GM23338 (cell line): ENCODE data around the gene AP3S1. TPM values are rescaled to one million over a fixed set of nuclear protein-coding genes. Genes with fewer than 3 reads are reported as not detected.
A peak's percentile ranks its signal among the peaks of the same experiment; 100 is the strongest.

Experiments used
- ATAC-seq: fragments of 200-7000 bp; cut with Tn5 transposase; 3 replicates; pipeline ENCODE4 v1.9.1; 2020
- DNase-seq: peaks from one replicate; pipeline ENCODE4 v3.0.0-alpha.2; 2015; ENCODE audit warnings: low spot score
- H2AFZ ChIP-seq: fragments of 200-600 bp; sonication (generic); 2 replicates; pipeline ENCODE4 v1.8.0; 2016; ENCODE audit warnings: antibody characterized with exemption, mild to moderate bottlenecking, moderate library complexity
- H3F3A ChIP-seq: fragments of 200-600 bp; sonication (generic); replicated peaks from 2 replicates; pipeline ENCODE4 v1.8.0; 2017; ENCODE audit warnings: antibody characterized with exemption, mixed run types, low read depth
- H3K27ac ChIP-seq: fragments of 200-600 bp; sonication (generic); 2 replicates; pipeline ENCODE4 v1.6.1; 2016; ENCODE audit warnings: low read depth
- H3K27me3 ChIP-seq: fragments of 200-600 bp; sonication (generic); 2 replicates; pipeline ENCODE4 v1.8.0; 2016; ENCODE audit warnings: mild to moderate bottlenecking, mixed run types, moderate library complexity; ENCODE audit not compliant: insufficient read depth
- H3K36me3 ChIP-seq: fragments of 200-600 bp; sonication (generic); 2 replicates; pipeline ENCODE4 v1.8.0; 2016; ENCODE audit warnings: mild to moderate bottlenecking; ENCODE audit not compliant: insufficient read depth
- H3K4me1 ChIP-seq: fragments of 200-600 bp; sonication (generic); 2 replicates; pipeline ENCODE4 v1.8.0; 2016; ENCODE audit warnings: mild to moderate bottlenecking, moderate library complexity; ENCODE audit not compliant: insufficient read depth
- H3K4me2 ChIP-seq: fragments of 200-600 bp; sonication (generic); 2 replicates; pipeline ENCODE4 v1.7.1; 2017; ENCODE audit warnings: mixed run types
- H3K4me3 ChIP-seq: fragments of 200-600 bp; sonication (generic); 2 replicates; pipeline ENCODE4 v1.6.1; 2016; ENCODE audit warnings: mixed run types
- H3K79me2 ChIP-seq: fragments of 200-600 bp; sonication (generic); replicated peaks from 2 replicates; pipeline ENCODE4 v1.8.0; 2017; ENCODE audit warnings: mild to moderate bottlenecking; ENCODE audit not compliant: insufficient read depth
- H3K9me2 ChIP-seq: fragments of 200-600 bp; sonication (generic); 2 replicates; pipeline ENCODE4 v1.8.0; 2017; ENCODE audit not compliant: insufficient read depth
- H4K20me1 ChIP-seq: fragments of 200-600 bp; sonication (generic); replicated peaks from 2 replicates; pipeline ENCODE4 v1.8.0; 2017; ENCODE audit warnings: mild to moderate bottlenecking; ENCODE audit not compliant: insufficient read depth
- H3K27ac Mint-ChIP-seq: 2 replicates; pipeline ENCODE4 v1.8.0; 2020; ENCODE audit warnings: inconsistent platforms, mild to moderate bottlenecking, moderate library complexity, mixed read lengths
- H3K27me3 Mint-ChIP-seq: 3 replicates; pipeline ENCODE4 v1.8.0; 2022; ENCODE audit warnings: low read depth, mild to moderate bottlenecking, moderate library complexity, mixed read lengths, inconsistent platforms; ENCODE audit not compliant: insufficient read depth, poor library complexity
- H3K36me3 Mint-ChIP-seq: 3 replicates; pipeline ENCODE4 v1.8.0; 2021; ENCODE audit warnings: low read depth, mild to moderate bottlenecking, inconsistent platforms, moderate library complexity, mixed read lengths
- H3K4me1 Mint-ChIP-seq: 3 replicates; pipeline ENCODE4 v1.8.0; 2020; ENCODE audit warnings: mild to moderate bottlenecking, inconsistent platforms, mixed read lengths
- H3K4me3 Mint-ChIP-seq: 3 replicates; pipeline ENCODE4 v1.8.0; 2021; ENCODE audit warnings: moderate library complexity, mild to moderate bottlenecking, inconsistent platforms, mixed read lengths
- H3K9me3 Mint-ChIP-seq: 3 replicates; pipeline ENCODE4 v1.8.0; 2020; ENCODE audit warnings: moderate library complexity, mild to moderate bottlenecking, inconsistent platforms, mixed read lengths
- CREB1 ChIP-seq: fragments of 250-450 bp; sonication (Bioruptor Pico); IDR thresholded peaks from 2 replicates; pipeline ENCODE4 v1.5.0; 2020; ENCODE audit warnings: low read depth, mild to moderate bottlenecking, moderate library complexity
- EZH2 ChIP-seq: fragments of 200-600 bp; sonication (generic); IDR thresholded peaks from one replicate; pipeline ENCODE4 v1.8.0; 2017; ENCODE audit warnings: antibody characterized with exemption, mild to moderate bottlenecking, low read depth; ENCODE audit not compliant: unreplicated experiment
- JUNB ChIP-seq: IDR thresholded peaks from one replicate; pipeline ENCODE4 v1.6.1; 2016; ENCODE audit warnings: antibody characterized with exemption; ENCODE audit not compliant: unreplicated experiment
- NANOG ChIP-seq: IDR thresholded peaks from 2 replicates; pipeline ENCODE4 v1.6.1; 2016; ENCODE audit warnings: antibody characterized with exemption, borderline replicate concordance
- STAT1 ChIP-seq: IDR thresholded peaks from one replicate; pipeline ENCODE4 v1.6.1; 2016; ENCODE audit warnings: antibody characterized with exemption; ENCODE audit not compliant: unreplicated experiment
- polyA plus RNA-seq: library from polyadenylated mRNA; unstranded; fragments of >200 nt; fragmentation: Nextera tagmentation; extraction: Ambion mirVana; gene quantifications from 2 replicates; pipeline ENCODE4 v1.2.1, GENCODE V29; 2016
- total RNA-seq: library from RNA; depleted of rRNA; stranded (reverse); fragments of >200 nt; shearing (Covaris generic); gene quantifications from 2 replicates; pipeline ENCODE4 v1.2.3, GENCODE V29; 2014
- TF ChIP-seq, protein P1 (sequence below): IDR thresholded peaks from one replicate; pipeline ENCODE4 v1.6.1; 2018; ENCODE audit warnings: antibody characterized with exemption; ENCODE audit not compliant: unreplicated experiment
- TF ChIP-seq, protein P2 (sequence below), 2 experiments: fragments of 200-600 bp in 1 of 2; sonication (generic) in 1 of 2; conservative IDR thresholded peaks; 2 replicates each; pipeline versions ENCODE4 v1.5.1 to v1.6.1; 2016 to 2017; ENCODE audit warnings: antibody characterized with exemption in 2 of 2, low read depth in 2 of 2, mild to moderate bottlenecking in 2 of 2, moderate library complexity in 1 of 2

Gene AP3S1
- total and polyA plus RNA-seq, 2 experiments from 2014 or later, result 143 to 232 TPM

DNA sequence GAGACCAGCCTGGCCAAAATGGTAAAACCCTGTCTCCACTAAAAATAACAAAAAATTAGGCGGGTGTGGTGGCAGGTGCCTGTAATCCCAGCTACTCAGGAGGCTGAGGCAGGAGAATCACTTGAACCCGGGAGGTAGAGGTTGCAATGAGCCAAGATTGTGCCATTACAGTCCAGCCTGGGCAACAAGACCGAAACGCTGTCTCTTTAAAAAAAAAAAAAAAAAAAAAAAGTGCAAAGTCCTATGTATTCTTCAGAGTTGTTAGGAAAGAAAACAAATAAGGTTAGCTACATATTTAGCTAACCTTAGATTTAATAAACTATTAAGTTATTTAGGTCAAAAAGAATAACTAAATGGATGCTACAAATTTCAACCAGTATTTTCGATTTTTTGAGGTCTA is 11.8 kb upstream of the AP3S1 start (continued):
- TF ChIP-seq, protein P1, sequence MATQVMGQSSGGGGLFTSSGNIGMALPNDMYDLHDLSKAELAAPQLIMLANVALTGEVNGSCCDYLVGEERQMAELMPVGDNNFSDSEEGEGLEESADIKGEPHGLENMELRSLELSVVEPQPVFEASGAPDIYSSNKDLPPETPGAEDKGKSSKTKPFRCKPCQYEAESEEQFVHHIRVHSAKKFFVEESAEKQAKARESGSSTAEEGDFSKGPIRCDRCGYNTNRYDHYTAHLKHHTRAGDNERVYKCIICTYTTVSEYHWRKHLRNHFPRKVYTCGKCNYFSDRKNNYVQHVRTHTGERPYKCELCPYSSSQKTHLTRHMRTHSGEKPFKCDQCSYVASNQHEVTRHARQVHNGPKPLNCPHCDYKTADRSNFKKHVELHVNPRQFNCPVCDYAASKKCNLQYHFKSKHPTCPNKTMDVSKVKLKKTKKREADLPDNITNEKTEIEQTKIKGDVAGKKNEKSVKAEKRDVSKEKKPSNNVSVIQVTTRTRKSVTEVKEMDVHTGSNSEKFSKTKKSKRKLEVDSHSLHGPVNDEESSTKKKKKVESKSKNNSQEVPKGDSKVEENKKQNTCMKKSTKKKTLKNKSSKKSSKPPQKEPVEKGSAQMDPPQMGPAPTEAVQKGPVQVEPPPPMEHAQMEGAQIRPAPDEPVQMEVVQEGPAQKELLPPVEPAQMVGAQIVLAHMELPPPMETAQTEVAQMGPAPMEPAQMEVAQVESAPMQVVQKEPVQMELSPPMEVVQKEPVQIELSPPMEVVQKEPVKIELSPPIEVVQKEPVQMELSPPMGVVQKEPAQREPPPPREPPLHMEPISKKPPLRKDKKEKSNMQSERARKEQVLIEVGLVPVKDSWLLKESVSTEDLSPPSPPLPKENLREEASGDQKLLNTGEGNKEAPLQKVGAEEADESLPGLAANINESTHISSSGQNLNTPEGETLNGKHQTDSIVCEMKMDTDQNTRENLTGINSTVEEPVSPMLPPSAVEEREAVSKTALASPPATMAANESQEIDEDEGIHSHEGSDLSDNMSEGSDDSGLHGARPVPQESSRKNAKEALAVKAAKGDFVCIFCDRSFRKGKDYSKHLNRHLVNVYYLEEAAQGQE, result no peak
- TF ChIP-seq CREB1 (CRISPR knock-in tag) (no peak), STAT1 (no peak), NANOG (no peak), EZH2 (no peak), JUNB (no peak)
- TF ChIP-seq, protein P2, sequence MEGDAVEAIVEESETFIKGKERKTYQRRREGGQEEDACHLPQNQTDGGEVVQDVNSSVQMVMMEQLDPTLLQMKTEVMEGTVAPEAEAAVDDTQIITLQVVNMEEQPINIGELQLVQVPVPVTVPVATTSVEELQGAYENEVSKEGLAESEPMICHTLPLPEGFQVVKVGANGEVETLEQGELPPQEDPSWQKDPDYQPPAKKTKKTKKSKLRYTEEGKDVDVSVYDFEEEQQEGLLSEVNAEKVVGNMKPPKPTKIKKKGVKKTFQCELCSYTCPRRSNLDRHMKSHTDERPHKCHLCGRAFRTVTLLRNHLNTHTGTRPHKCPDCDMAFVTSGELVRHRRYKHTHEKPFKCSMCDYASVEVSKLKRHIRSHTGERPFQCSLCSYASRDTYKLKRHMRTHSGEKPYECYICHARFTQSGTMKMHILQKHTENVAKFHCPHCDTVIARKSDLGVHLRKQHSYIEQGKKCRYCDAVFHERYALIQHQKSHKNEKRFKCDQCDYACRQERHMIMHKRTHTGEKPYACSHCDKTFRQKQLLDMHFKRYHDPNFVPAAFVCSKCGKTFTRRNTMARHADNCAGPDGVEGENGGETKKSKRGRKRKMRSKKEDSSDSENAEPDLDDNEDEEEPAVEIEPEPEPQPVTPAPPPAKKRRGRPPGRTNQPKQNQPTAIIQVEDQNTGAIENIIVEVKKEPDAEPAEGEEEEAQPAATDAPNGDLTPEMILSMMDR (conservative IDR thresholded peaks at IDR 0.05; ENCODE audit: low read depth in 2 of 2), result no peak

DNA sequence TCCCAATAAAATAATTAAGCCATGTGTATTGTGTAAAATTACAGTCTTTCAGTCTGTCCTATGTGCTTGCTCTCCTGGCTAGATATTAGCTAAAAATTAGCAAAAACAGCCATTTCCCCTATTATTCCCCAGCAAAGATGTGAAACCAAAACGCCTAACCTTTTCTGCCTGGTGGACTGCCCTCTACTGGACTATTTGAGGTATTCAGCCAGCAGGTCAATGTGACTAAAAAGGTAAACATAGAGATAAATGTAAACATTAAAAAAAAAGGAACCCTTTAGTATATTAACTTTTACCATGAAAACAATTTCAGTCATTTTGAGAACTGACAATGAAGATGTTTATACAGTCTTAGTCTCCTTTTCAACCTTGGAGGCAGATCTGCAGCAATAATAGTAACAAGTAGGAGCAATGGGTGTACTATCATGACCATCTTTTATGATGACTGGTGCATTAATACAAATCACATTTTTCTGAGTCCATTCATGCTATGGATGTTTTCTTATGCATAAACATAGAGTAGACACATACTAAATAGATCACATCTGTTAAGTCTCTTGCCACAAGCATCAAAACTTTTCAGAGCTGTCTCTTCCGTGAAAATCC is 10.5 kb upstream of the AP3S1 start:
- peaks cover 4% of the 10 kb centered on the region for H3K9me3 Mint-ChIP-seq
- H3K4me1 ChIP-seq, result peaks cover 8% of the 10 kb centered on the region; the same call in 1 of the 2 replicates
- H3K36me3 ChIP-seq, result peaks cover 9% of the 10 kb centered on the region; the same call in 1 of the 2 replicates
- DNase-seq (peak; percentile 71), ATAC-seq (peak; percentile 42; the same call in 2 of the 3 replicates)
- no peaks in the 10 kb centered on the region for H4K20me1 ChIP-seq
- H3K4me3 ChIP-seq, result no peak overlapping the region
- H3K27ac Mint-ChIP-seq, result no peak overlapping the region
- H3K4me3 Mint-ChIP-seq, result no peak overlapping the region
- H3F3A ChIP-seq, result no peaks in the 10 kb centered on the region
- no peak overlapping the region for H2AFZ ChIP-seq
- peaks cover 5% of the 10 kb centered on the region; the same call in 1 of the 3 replicates for H3K4me1 Mint-ChIP-seq
- no peaks in the 10 kb centered on the region for H3K9me2 ChIP-seq
- H3K27me3 ChIP-seq, result no peaks in the 10 kb centered on the region
- H3K36me3 Mint-ChIP-seq, result peaks cover 48% of the 10 kb centered on the region
- H3K27me3 Mint-ChIP-seq, result no peaks in the 10 kb centered on the region
- no peak for TF ChIP-seq JUNB
- TF ChIP-seq, protein P2 (conservative IDR thresholded peaks at IDR 0.05; ENCODE audit: low read depth in 2 of 2), result peak; percentile 80 to 99
- no peak overlapping the region for H3K4me2 ChIP-seq
- H3K27ac ChIP-seq, result no peak overlapping the region
- H3K79me2 ChIP-seq, result no peaks in the 10 kb centered on the region; the same call in 1 of the 2 replicates
